ENCODE measurements around the gene KANSL1. TPM values are rescaled to one million over a fixed set of nuclear protein-coding genes. Genes with fewer than 3 reads are reported as not detected.

KANSL1 gene
- total and polyA plus RNA-seq, 8 donors, result 24.6 to 86.6 (median 48.2) TPM

- intact Hi-C loops (cut with DNase I), result loop anchor here in 2 of 3 donors (5.0 kb wide), 1 partner anchor 211 kb away; no protein-coding TSS in a partner anchor
- Histone ChIP-seq H3K27me3 (no peaks in the 10 kb centered on the region), H3K27ac (peak overlapping the region in 2 of 4 donors; percentile 39 to 42), H3K4me3 (no peak overlapping the region), H3K9me3 (no peaks in the 10 kb centered on the region), H3K4me1 (peaks cover 0 to 4% (median 0%) of the 10 kb centered on the region in 3 donors), H3K36me3 (no peaks in the 10 kb centered on the region)
- WGBS, 2 donors, result 36 to 41% methylated on average over 11 of the region's 11 CpGs
- ATAC-seq, result peak; percentile 83 to 96 (median 93)
- TF ChIP-seq CTCF (IDR thresholded peaks at IDR 0.05), result peak; percentile 52 to 82 (median 74)
- no peak for FAIRE-seq
- DNase-seq, result peak in 3 of 6 donors; percentile 71 to 82 (median 74)
Observed at GRCh38 chr17:46212634-46213435, 19.6 kb upstream of the KANSL1 start.

GRCh38 chr17:46208997-46209396 lies 15.8 kb upstream of the KANSL1 start:
- DNase-seq (no peak), ATAC-seq (no peak), FAIRE-seq (no peak)
- H3K4me3 ChIP-seq, result no peak overlapping the region
- TF ChIP-seq CTCF (IDR thresholded peaks at IDR 0.05), result no peak
- intact Hi-C loops (cut with DNase I), result no loop called here
- H3K36me3 ChIP-seq, result no peaks in the 10 kb centered on the region
- H3K9me3 ChIP-seq, result no peaks in the 10 kb centered on the region
- H3K4me1 ChIP-seq, result peaks cover 0 to 4% (median 0%) of the 10 kb centered on the region in 3 donors
- WGBS, 2 donors, result 78% methylated on average over 8 of the region's 8 CpGs
- H3K27ac ChIP-seq, result no peak overlapping the region
- no peaks in the 10 kb centered on the region for H3K27me3 ChIP-seq

- no peak for ATAC-seq
- H3K4me1 ChIP-seq, result peaks cover 7 to 19% (median 14%) of the 10 kb centered on the region in 3 donors
- no peak for DNase-seq
- H3K27ac ChIP-seq, result no peak overlapping the region
- intact Hi-C loops (cut with DNase I), result no loop called here
- H3K4me3 ChIP-seq, result no peak overlapping the region
- H3K36me3 ChIP-seq, result no peaks in the 10 kb centered on the region
- no peaks in the 10 kb centered on the region for H3K27me3 ChIP-seq
- TF ChIP-seq CTCF (IDR thresholded peaks at IDR 0.05), result no peak
- FAIRE-seq, result no peak
- no peaks in the 10 kb centered on the region for H3K9me3 ChIP-seq
Observed at GRCh38 chr17:46205975-46206374, 12.7 kb upstream of the KANSL1 start.

- no peak for TF ChIP-seq CTCF (IDR thresholded peaks at IDR 0.05)
- DNase-seq (no peak), ATAC-seq (peak; percentile 39 to 79 (median 58)), FAIRE-seq (peak; percentile 41)
- intact Hi-C loops (cut with DNase I), result no loop called here
- peak overlapping the region in 2 of 4 donors; percentile 45 to 51 for H3K27ac ChIP-seq
- peaks cover 15 to 52% (median 36%) of the 10 kb centered on the region in 3 donors for H3K4me1 ChIP-seq
- no peaks in the 10 kb centered on the region for H3K36me3 ChIP-seq
- H3K9me3 ChIP-seq, result no peaks in the 10 kb centered on the region
- H3K4me3 ChIP-seq, result no peak overlapping the region
- WGBS, 2 donors, result 7 to 10% methylated on average over 2 of the region's 2 CpGs
- H3K27me3 ChIP-seq, result no peaks in the 10 kb centered on the region
Observed at GRCh38 chr17:46202424-46202823, 9.2 kb upstream of the KANSL1 start.

GRCh38 chr17:46201491-46201890 lies 8.3 kb upstream of the KANSL1 start:
- 91 to 96% methylated on average over 3 of the region's 3 CpGs for WGBS, 2 donors
- Histone ChIP-seq H3K9me3 (no peaks in the 10 kb centered on the region), H3K27me3 (no peaks in the 10 kb centered on the region), H3K27ac (peak overlapping the region in 2 of 4 donors; percentile 45 to 51), H3K36me3 (no peaks in the 10 kb centered on the region), H3K4me3 (no peak overlapping the region), H3K4me1 (peaks cover 15 to 52% (median 36%) of the 10 kb centered on the region in 3 donors)
- ATAC-seq (no peak), DNase-seq (no peak), FAIRE-seq (no peak)
- intact Hi-C loops (cut with DNase I), result no loop called here
- no peak for TF ChIP-seq CTCF (IDR thresholded peaks at IDR 0.05)

All from pancreas (tissue), 10 donors.